GM18511 (cell line): ENCODE results near the gene SPRR2F.
"Not testable (repeated sequence)": the region's sequence is repeated elsewhere in the genome, so short reads cannot be mapped to it uniquely, and the experiment has no call there.

Source experiments
- ATAC-seq: cut with Tn5 transposase; IDR thresholded peaks from one replicate; pipeline ENCODE4 v1.9.1; 2021; ENCODE audit warnings: mild to moderate bottlenecking, moderate library complexity; ENCODE audit not compliant: unreplicated experiment

The SPRR2F gene, protein sequence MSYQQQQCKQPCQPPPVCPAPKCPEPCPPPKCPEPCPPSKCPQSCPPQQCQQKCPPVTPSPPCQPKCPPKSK

GRCh38 chr1:153113416-153113815 is at the start of gene SPRR2F:
SPRR2F (minus strand) TSS chr1:153113516; CDS start chr1:153112733, 783 bp downstream.
- ATAC-seq, result no peak

DNA sequence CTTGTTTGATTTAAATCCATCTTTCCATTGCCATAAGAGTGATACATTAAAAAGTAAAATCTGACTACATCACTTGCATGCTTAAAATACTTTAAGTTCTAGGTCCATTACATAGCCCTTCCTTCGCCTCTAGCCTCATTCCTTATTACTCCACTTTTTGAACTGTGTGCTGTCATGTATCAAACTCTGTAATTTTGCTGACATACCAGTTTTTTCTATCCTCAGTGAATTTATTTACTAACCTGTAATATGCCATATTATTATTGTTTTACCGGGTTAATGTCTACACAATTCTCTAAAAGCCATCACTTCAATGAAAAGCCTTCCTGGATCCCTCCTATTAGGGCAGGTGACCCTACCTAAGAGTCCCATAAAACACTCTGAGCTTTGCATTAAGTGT is 42.2 kb upstream of the SPRR2F start:
- no peak for ATAC-seq

DNA sequence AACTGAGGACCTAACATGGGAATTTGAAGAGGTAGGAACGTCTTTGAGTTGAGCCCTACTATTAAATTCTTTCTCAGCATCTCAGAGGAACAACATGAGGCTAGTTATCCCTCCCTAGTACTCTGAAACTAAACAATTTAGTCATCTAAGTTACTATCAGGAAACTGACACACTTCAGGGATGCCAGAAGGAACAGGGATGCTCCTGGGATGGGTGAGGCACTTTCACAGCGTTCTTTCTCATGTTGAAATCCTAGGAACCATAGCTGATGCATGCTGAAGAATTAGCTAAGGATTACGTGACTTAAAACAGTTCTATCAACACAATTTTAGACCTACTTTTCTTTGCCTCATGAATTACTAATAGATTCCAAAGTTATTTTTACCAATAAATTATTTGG is 39.2 kb upstream of the SPRR2F start:
- ATAC-seq, result no peak

DNA sequence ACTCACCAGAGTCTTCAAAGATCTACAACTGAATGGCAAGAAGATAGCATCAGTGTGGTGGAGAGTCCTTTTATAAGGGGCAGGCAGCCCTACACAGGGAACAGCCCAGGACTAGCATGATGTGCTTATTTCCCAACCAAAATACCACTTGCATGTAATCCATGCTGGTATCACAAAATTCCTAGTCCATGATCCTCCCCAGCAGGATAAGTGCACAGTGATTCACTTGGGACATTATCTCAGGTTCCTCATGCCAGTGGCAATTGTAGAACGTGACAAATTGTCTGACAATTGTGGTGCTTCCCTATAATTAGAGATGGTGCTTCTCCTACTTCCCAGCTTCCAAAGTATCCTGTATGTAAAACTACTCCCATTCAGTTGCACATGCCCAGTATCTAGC is 37.5 kb upstream of the SPRR2F start, which contains the start of gene SPRR2G:
Gene SPRR2G (minus strand): TSS at position 45 of the 400 bp plus-strand sequence. CDS start 780 bp downstream, outside the sequence.
- no peak for ATAC-seq

DNA sequence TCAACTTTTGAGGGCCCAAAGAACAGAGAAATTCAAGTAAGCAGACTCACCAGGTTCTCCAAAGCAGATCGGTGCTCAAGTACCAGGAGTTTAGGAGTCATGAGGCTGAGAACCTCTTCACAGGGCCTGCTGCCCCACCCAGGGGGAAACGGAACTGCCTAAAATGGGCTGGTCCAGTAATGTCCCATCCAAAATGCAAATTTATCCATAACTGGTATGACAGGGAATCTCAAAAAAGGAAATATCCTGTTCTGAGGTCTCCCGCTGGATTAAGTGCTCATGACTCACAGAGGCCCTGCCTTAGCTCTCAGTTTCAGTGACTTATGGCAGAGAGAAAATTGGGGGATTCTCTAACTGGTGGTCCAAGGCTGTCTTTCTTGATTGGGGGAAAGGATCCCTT is 28.1 kb upstream of the SPRR2F start:
- no peak for ATAC-seq

- no peak for ATAC-seq
Observed at GRCh38 chr1:153140484-153140883, 27.2 kb upstream of the SPRR2F start.

- ATAC-seq, result no peak
Observed at GRCh38 chr1:153133743-153134142, 20.4 kb upstream of the SPRR2F start.

DNA sequence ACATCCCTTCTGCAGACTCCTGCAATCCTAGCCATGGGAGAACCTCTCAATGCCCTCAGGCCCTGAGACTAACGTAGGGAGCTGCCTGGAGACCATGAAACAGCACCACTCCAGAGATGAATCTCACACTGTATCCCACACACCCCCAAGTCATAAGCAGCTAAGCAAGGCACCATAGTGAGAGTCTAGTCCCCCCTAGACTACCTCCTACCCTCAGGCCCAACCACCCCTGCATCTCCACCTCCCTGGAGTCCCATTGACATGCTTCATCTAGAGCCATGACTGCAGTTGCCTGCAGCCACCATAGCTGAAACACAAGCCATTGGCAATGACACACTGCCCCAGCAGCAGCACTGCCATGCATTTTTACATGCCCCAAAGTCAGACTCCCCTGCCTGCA is 20.0 kb upstream of the SPRR2F start:
- ATAC-seq, result no peak

DNA sequence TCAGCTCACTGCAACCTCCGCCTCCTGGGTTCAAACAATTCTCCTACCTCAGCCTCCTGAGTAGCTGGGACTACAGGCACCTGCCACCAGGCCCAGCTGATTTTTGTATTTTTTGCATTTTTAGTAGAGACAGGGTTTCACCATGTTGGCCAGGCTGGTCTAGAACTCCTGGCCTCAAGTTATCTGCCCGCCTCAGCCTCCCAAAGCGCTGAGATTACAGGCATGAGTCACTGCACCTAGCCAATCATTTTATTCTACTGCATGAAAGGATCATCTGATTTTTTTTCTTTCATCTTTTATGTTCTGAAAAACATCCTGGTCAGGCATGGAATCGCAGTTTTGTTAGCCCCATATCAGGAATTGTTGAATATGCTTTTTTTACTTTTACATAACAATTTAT is 15.4 kb upstream of the SPRR2F start:
- not testable (repeated sequence) for ATAC-seq

DNA sequence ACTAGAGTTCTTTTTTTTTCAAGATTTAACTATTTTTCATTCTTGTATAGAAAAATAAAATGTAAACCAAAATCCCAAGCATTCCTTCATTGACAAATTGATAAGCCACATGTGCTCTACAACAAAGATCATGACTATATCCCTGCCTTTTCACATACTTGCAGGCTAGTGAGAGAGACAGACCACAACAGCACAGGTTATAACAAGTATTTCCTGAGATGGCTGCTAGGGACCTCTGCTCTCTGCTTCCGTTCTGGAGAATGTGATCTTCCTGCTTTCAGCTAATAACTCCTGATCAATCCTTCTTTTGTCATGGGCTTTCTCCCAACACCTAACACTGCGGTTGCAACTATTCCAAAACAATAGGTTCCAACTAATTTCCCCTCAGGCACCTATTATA is 14.0 kb upstream of the SPRR2F start:
- no peak for ATAC-seq

- no peak for ATAC-seq
Observed at GRCh38 chr1:153125536-153125935, 12.2 kb upstream of the SPRR2F start.

DNA sequence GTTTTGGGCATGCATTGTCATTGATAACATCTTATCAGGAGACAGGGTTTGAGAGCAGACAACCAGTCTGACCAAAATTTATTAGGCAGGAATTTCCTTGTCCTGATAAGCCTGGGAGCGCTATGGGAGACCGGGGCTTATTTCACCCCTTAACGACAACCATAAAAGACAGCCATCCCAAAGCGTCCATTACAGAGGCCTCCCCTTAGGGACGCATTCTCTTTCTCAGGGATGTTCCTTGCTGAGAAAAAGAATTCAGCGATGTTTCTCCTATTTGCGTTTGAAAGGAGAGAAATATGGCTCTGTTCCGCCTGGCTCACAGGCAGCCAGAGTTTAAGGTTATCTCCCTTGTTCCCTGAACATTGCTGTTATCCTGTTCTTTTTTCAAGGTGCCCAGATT is 10.5 kb upstream of the SPRR2F start:
- ATAC-seq, result not testable (repeated sequence)

DNA sequence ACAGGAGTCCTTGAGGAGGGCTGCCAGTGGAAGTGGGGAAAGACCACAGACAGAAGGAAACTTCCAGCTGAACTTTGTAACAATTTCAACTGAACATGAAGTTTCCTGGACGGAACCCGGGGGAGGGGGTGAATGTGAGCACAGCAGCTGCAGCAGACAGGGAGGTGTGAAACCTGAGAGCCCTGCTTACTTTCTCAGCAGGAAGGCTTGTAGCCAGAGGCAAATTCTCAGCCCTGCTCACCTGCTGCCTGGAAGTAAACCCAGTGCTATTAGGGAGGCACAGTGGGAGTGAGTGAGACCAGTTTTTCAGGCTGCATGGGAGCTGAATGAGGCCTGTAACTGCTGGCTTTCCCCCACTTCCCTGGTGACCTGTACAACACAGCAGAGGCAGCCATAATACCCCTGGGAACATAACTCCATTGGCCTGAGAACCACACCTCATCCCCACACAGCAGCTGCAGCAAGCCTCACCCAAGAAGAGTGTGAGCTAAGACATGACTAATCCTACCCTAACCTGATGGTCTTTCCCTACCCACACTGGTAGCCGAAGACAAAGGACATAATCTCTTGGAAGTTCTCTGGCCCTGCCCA is 9.6 kb upstream of the SPRR2F start:
- no peak for ATAC-seq

DNA sequence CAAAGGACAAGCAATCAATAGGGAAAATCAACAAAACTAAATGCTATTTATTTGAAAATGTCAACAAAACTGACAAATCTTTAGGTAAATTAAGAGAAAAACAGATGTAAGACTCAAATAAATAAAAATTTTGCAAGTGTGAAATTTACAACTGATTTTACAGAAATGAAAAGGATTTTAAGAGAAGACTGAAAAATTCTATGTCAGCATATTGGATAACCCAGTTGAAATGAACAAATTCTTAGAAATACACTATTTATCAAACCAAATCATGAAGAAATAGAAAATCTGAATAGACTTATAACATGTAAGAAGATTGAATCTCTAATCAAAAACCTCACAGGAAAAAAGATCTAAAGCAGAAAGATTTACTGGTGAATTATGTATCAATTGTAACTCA is 7.6 kb upstream of the SPRR2F start:
- ATAC-seq, result no peak

DNA sequence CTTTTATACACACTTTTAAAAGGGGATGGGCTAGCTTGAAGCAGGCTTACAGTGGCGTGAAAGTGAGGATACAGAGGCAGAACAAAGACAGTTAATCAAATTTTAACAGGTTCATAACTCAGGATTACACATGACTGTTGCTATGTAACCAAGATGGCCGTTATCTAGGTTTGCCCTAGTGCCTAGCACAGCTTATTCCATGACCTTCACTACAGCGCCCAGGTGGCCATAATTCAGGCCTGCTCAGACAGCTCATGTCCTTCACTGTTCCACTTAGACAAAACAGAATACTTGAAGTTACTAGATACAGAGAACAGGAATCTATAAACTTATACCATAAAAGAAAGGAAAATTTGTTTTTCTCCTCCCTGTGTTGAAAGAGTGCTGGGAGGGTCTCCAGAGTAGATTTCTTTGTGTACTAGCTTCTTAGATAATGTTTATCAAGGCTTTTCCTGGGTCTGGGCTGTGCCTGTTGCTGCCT is 6.2 kb upstream of the SPRR2F start:
- ATAC-seq, result no peak

GRCh38 chr1:153115264-153115663 is 1.9 kb upstream of the SPRR2F start:
- ATAC-seq, result not testable (repeated sequence)

GRCh38 chr1:153112454-153112853 is 862 bp downstream of the SPRR2F start:
- ATAC-seq, result not testable (repeated sequence)

GRCh38 chr1:153100245-153100644 is 13.1 kb downstream of the SPRR2F start:
- no peak for ATAC-seq

- ATAC-seq, result no peak
Observed at GRCh38 chr1:153099461-153100045, 13.8 kb downstream of the SPRR2F start.

DNA sequence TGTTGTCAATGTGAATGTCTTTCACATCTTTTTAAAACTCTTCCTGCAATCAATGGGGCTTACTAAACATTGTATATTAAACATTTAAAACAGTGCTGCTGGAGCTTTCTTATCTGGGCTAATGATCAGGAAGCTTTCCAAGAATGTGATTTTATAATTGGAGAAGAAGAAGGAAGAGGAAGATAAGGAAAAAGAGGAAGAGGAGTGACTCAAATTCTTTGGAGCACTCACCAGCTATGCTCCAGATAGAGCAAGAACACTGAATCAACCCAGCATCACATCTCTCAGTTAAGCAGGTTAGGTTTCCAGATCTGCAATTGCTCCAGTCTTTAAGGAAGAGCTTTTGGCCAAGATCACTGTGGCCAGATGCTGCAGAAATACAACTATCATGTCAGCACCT is 17.6 kb downstream of the SPRR2F start:
- no peak for ATAC-seq

DNA sequence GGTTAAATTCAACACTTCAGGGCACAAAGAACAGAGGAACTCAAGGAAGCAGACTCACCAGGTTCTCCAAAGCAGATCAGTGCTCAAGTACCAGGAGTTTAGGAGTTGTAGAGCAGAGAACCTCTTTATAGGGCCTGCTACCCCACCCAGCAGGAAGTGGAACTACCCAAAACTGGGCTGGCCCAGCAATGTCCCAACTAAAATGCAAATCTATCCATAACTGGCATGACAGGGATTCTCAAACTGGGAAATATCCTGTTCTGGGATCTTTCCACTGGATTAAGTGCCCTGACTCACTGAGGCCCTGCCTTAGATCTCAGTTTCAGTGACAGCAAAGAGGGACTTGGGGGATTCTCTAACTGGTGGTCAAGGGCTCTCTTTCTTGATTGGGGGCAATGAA is 18.9 kb downstream of the SPRR2F start, which contains the start of gene SPRR2E:
Gene SPRR2E (minus strand): TSS at position 101 of the 400 bp plus-strand sequence. CDS start 775 bp downstream, outside the sequence.
- ATAC-seq, result no peak

- ATAC-seq, result no peak
Observed at GRCh38 chr1:153087652-153088051, 25.7 kb downstream of the SPRR2F start.
